ENCODE results near the gene IP6K3.

- TF ChIP-seq REST (IDR thresholded peaks at IDR 0.05; ENCODE audit: insufficient replicate concordance, low read depth) (no peak), CTCF (IDR thresholded peaks at IDR 0.05; ENCODE audit: insufficient read depth, low read length) (no peak), POLR2AphosphoS5 (IDR thresholded peaks at IDR 0.05; ENCODE audit: low read depth) (no peak), GABPA (IDR thresholded peaks at IDR 0.05; ENCODE audit: low read depth) (no peak), SPI1 (IDR thresholded peaks at IDR 0.05; ENCODE audit: borderline replicate concordance, low read depth) (no peak)
Observed at GRCh38 chr6:33738879-33739278, 7.8 kb downstream of the IP6K3 start.

All from HL-60 (cell line).